Amniotic stem cell (primary cell): ENCODE data around the gene HS2ST1.
"Not testable (repeated sequence)": the region's sequence is repeated elsewhere in the genome, so short reads cannot be mapped to it uniquely, and the experiment has no call there.

Experiments used
- DNase-seq: peaks from one replicate; lab custom pipeline; 2025; lab: John Stamatoyannopoulos, UW

HS2ST1 gene

GRCh38 chr1:86914601-86914997 is at the start of gene HS2ST1:
Gene HS2ST1 (plus strand): TSS chr1:86914635.
- DNase-seq = no peak

- no peak for DNase-seq
These were observed 48.3 kb upstream of the HS2ST1 start for GRCh38 chr1:86865973-86866637.

- no peak for DNase-seq
These were observed 47.8 kb upstream of the HS2ST1 start for GRCh38 chr1:86866665-86867064.

- not testable (repeated sequence) for DNase-seq
These were observed 47.2 kb upstream of the HS2ST1 start for GRCh38 chr1:86867278-86867677.

- no peak for DNase-seq
These were observed 46.0 kb upstream of the HS2ST1 start for GRCh38 chr1:86868477-86868876.

- no peak for DNase-seq
These were observed 43.4 kb upstream of the HS2ST1 start for GRCh38 chr1:86871001-86871400.

GRCh38 chr1:86872086-86872485 is 42.3 kb upstream of the HS2ST1 start:
- no peak for DNase-seq

- no peak for DNase-seq
These were observed 38.7 kb upstream of the HS2ST1 start for GRCh38 chr1:86875722-86876121.

GRCh38 chr1:86887479-86888162 is 26.8 kb upstream of the HS2ST1 start:
- DNase-seq = no peak

GRCh38 chr1:86888327-86888726 is 26.1 kb upstream of the HS2ST1 start:
- DNase-seq = no peak

- not testable (repeated sequence) for DNase-seq
These were observed 15.0 kb upstream of the HS2ST1 start for GRCh38 chr1:86899401-86899800.

- DNase-seq = no peak
These were observed 8.6 kb upstream of the HS2ST1 start for GRCh38 chr1:86905875-86906274.

- no peak for DNase-seq
These were observed 8.0 kb upstream of the HS2ST1 start for GRCh38 chr1:86906419-86906818.

GRCh38 chr1:86912281-86912900 is 2.0 kb upstream of the HS2ST1 start:
- DNase-seq = no peak

- DNase-seq = peak; percentile 16
These were observed 988 bp upstream of the HS2ST1 start for GRCh38 chr1:86913399-86913895.

- DNase-seq = peak; percentile 100
These were observed 387 bp upstream of the HS2ST1 start, which contains the start of gene SELENOF for GRCh38 chr1:86913896-86914600. Gene SELENOF (minus strand): TSS chr1:86914126. CDS start chr1:86914111, 15 bp downstream.

GRCh38 chr1:86914998-86915736 is 732 bp downstream of the HS2ST1 start:
- no peak for DNase-seq

GRCh38 chr1:86915737-86916235 is 1.4 kb downstream of the HS2ST1 start:
- no peak for DNase-seq

- DNase-seq = no peak
These were observed 2.3 kb downstream of the HS2ST1 start for GRCh38 chr1:86916752-86917151.

GRCh38 chr1:86922445-86922844 is 8.0 kb downstream of the HS2ST1 start:
- DNase-seq = no peak

- DNase-seq = no peak
These were observed 10.0 kb downstream of the HS2ST1 start for GRCh38 chr1:86924324-86924960.
